DOHH2 (cell line): ENCODE results near the gene CNNM4.

Experiments used
- CTCF ChIP-seq: fragments of 200-600 bp; sonication (generic); IDR thresholded peaks from one replicate; pipeline ENCODE4 v1.5.1; 2014; ENCODE audit warnings: antibody characterized with exemption, mild to moderate bottlenecking, low read depth, low read length; ENCODE audit not compliant: poor library complexity, severe bottlenecking
- EZH2phosphoT487 ChIP-seq: fragments of 200-600 bp; sonication (generic); IDR thresholded peaks from 2 replicates; pipeline ENCODE4 v1.6.1; 2017; ENCODE audit warnings: borderline replicate concordance, mild to moderate bottlenecking, antibody characterized with exemption, low read length, moderate library complexity, mixed read lengths

- TF ChIP-seq CTCF, result no peak
- TF ChIP-seq EZH2phosphoT487, result no peak
Measured at GRCh38 chr2:96821113-96821675, 60.5 kb downstream of the CNNM4 start.
